ENCODE results near the gene GADD45A.

DNA sequence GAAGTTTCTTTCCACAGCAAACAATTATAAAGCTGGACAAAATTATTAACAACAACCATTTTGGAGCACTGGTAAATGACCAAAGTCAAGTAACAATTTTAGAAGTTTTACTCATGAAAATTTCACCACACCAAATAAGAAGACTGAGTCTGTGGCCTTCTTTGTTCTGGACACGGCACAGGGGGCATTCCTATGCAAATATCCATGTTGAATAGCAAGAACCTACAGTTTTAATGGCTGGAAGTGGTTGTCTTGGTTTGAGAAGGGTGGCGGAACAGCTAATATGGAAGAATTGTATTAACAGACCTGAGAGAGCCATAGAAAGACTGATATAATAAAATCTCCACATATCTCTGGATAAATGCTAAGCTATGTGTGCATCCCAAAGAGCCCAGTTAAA is 29.4 kb upstream of the GADD45A start:
- TF ChIP-seq, protein P1, sequence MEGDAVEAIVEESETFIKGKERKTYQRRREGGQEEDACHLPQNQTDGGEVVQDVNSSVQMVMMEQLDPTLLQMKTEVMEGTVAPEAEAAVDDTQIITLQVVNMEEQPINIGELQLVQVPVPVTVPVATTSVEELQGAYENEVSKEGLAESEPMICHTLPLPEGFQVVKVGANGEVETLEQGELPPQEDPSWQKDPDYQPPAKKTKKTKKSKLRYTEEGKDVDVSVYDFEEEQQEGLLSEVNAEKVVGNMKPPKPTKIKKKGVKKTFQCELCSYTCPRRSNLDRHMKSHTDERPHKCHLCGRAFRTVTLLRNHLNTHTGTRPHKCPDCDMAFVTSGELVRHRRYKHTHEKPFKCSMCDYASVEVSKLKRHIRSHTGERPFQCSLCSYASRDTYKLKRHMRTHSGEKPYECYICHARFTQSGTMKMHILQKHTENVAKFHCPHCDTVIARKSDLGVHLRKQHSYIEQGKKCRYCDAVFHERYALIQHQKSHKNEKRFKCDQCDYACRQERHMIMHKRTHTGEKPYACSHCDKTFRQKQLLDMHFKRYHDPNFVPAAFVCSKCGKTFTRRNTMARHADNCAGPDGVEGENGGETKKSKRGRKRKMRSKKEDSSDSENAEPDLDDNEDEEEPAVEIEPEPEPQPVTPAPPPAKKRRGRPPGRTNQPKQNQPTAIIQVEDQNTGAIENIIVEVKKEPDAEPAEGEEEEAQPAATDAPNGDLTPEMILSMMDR (conservative IDR thresholded peaks at IDR 0.05; ENCODE audit: low read depth, low read length) = no peak
- TF ChIP-seq EZH2phosphoT487 (IDR thresholded peaks at IDR 0.05; ENCODE audit: borderline replicate concordance, low read length) = no peak

Data from PC-3 (cell line).